Neural progenitor cell (in vitro differentiated cells): ENCODE results near the gene CMTM8. TPM values are rescaled to one million over a fixed set of nuclear protein-coding genes. Genes with fewer than 3 reads are reported as not detected.

Experiments
- DNase-seq: peaks from one replicate; pipeline ENCODE4 v3.0.0-alpha.2; 2016; ENCODE audit warnings: low spot score
- H2AFZ ChIP-seq: fragments of 200-600 bp; sonication (generic); replicated peaks from 2 replicates; pipeline ENCODE4 v1.6.1; 2016; ENCODE audit warnings: antibody characterized with exemption
- H3F3A ChIP-seq: fragments of 200-600 bp; sonication (generic); 2 replicates; pipeline ENCODE4 v1.6.1; 2016; ENCODE audit warnings: antibody characterized with exemption, low read depth
- H3K27ac ChIP-seq: fragments of 200-600 bp; sonication (generic); 2 replicates; pipeline ENCODE4 v1.5.1; 2016; ENCODE audit warnings: mild to moderate bottlenecking
- H3K27me3 ChIP-seq: fragments of 200-600 bp; sonication (generic); 2 replicates; pipeline ENCODE4 v1.6.1; 2016; ENCODE audit warnings: mild to moderate bottlenecking, moderate library complexity
- H3K36me3 ChIP-seq: fragments of 200-600 bp; sonication (generic); 2 replicates; pipeline ENCODE4 v1.5.1; 2016
- H3K4me1 ChIP-seq: fragments of 200-600 bp; sonication (generic); 2 replicates; pipeline ENCODE4 v1.6.1; 2016; ENCODE audit warnings: mixed run types
- H3K4me2 ChIP-seq: fragments of 200-600 bp; sonication (generic); 2 replicates; pipeline ENCODE4 v1.6.1; 2016
- H3K4me3 ChIP-seq: fragments of 200-600 bp; sonication (generic); 2 replicates; pipeline ENCODE4 v1.5.1; 2016
- H3K79me2 ChIP-seq: fragments of 200-600 bp; sonication (generic); 2 replicates; pipeline ENCODE4 v1.6.1; 2016; ENCODE audit warnings: low read depth
- H3K9ac ChIP-seq: fragments of 200-600 bp; sonication (generic); 2 replicates; pipeline ENCODE4 v1.6.1; 2016
- H3K9me3 ChIP-seq: fragments of 200-600 bp; sonication (generic); 2 replicates; pipeline ENCODE4 v1.5.1; 2016; ENCODE audit warnings: low read depth
- H4K20me1 ChIP-seq: fragments of 200-600 bp; sonication (generic); 2 replicates; pipeline ENCODE4 v1.6.1; 2016; ENCODE audit warnings: low read depth
- H3K27ac Mint-ChIP-seq: 3 replicates; pipeline ENCODE4 v1.8.0; 2021; ENCODE audit warnings: mixed read lengths
- H3K27me3 Mint-ChIP-seq: 2 replicates; pipeline ENCODE4 v1.8.0; 2022; ENCODE audit warnings: low read depth, mild to moderate bottlenecking, inconsistent platforms, moderate library complexity, mixed read lengths; ENCODE audit not compliant: insufficient read depth
- H3K36me3 Mint-ChIP-seq: 3 replicates; pipeline ENCODE4 v1.8.0; 2021; ENCODE audit warnings: mixed read lengths
- H3K4me1 Mint-ChIP-seq: 3 replicates; pipeline ENCODE4 v1.8.0; 2021; ENCODE audit warnings: mixed read lengths
- H3K4me3 Mint-ChIP-seq: 3 replicates; pipeline ENCODE4 v1.8.0; 2021; ENCODE audit warnings: mild to moderate bottlenecking, moderate library complexity, mixed read lengths
- H3K9me3 Mint-ChIP-seq: 3 replicates; pipeline ENCODE4 v1.8.0; 2020; ENCODE audit warnings: mixed read lengths
- EZH2 ChIP-seq: fragments of 200-600 bp; sonication (generic); IDR thresholded peaks from 2 replicates; pipeline ENCODE4 v1.6.1; 2017; ENCODE audit warnings: antibody characterized with exemption, mild to moderate bottlenecking, moderate library complexity
- EZH2phosphoT487 ChIP-seq: fragments of 200-600 bp; sonication (generic); IDR thresholded peaks from 2 replicates; pipeline ENCODE4 v1.6.1; 2017; ENCODE audit warnings: antibody characterized with exemption
- total RNA-seq: library from RNA; depleted of rRNA; stranded (reverse); fragments of >200 nt; gene quantifications from 2 replicates; pipeline ENCODE4 v1.2.3, GENCODE V29; 2015; ENCODE audit warnings: low replicate concordance
- TF ChIP-seq, protein P1 (sequence below): fragments of 200-600 bp; sonication (generic); IDR thresholded peaks from 2 replicates; pipeline ENCODE4 v1.5.1; 2017; ENCODE audit warnings: antibody characterized with exemption, mild to moderate bottlenecking

Gene CMTM8
- total RNA-seq, 1 donor from 2014 or later, result 2.1 TPM

DNA sequence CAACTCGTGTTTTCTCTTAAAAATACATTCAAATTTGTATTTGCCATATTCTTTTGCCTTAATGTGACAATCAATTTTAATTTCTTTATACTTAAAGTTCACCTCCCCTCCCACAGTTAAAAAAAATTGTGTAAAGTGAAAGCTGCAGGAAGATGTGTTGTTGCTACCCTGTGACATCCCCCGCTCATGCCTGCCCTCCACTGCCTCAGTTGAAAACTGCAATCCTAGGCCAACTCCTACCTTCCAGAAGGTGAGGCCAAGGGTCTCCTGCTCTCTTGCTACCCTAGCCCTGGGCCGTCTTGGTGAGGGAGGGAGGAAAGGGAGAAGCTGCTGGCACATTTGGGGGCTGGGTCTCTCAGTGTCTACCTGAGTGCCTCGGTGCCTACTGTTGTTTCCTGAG, 96.2 kb downstream of the CMTM8 start:
- no peak for DNase-seq
- Histone ChIP-seq H3F3A (no peaks in the 10 kb centered on the region), H3K4me3 (no peak overlapping the region)

DNA sequence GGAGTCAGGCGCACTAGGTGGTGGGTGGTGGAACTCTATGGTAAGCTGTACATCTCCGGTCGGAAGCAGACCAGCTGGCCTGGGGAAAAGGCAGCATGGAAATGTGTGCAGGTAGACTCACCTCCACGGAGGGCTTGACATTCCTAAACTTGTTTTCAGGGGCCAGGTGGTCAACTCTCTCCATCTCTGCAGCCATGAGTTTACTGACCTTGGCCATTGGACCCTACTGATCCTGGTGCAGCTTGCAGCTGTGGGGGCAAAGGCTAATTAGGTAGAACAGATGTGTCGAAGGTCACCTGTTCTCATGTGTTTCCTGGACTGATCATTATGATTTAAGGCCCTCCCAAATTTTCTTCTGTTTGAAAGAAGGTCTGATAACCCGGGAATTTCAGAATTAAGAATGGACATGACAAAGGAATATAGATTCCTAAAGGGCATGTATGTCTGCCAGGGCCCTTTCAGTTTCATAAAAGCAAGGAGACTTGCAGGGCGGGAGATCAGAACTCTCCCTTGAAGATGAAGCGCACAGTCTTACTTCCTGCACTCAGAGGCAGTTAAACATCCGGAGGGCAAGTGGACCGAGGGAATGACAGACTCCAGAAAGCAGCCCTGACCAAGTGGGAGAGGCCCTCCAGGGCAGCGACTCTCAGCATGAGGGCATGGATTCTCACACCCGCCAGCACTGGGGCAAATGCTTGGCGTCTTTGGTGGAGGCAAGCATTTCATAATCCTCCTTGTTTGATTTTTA, 97.1 kb downstream of the CMTM8 start:
- Histone ChIP-seq H3K27me3 (no peaks in the 10 kb centered on the region), H3K27ac (no peak overlapping the region), H3K9me3 (no peaks in the 10 kb centered on the region), H3K79me2 (no peaks in the 10 kb centered on the region), H3K4me1 (peaks cover 12% of the 10 kb centered on the region), H4K20me1 (no peaks in the 10 kb centered on the region), H3K9ac (no peak overlapping the region), H3K4me2 (no peak overlapping the region), H2AFZ (no peak overlapping the region), H3K36me3 (no peaks in the 10 kb centered on the region), H3F3A (no peaks in the 10 kb centered on the region), H3K4me3 (no peak overlapping the region)
- Mint-ChIP-seq H3K36me3 (no peaks in the 10 kb centered on the region), H3K27ac (no peak overlapping the region), H3K4me1 (peaks cover 23% of the 10 kb centered on the region), H3K27me3 (no peaks in the 10 kb centered on the region), H3K4me3 (peak overlapping the region; percentile 21), H3K9me3 (peaks cover 4% of the 10 kb centered on the region)
- no peak for DNase-seq
- no peak for TF ChIP-seq EZH2phosphoT487
- TF ChIP-seq EZH2, result no peak
- TF ChIP-seq, protein P1, sequence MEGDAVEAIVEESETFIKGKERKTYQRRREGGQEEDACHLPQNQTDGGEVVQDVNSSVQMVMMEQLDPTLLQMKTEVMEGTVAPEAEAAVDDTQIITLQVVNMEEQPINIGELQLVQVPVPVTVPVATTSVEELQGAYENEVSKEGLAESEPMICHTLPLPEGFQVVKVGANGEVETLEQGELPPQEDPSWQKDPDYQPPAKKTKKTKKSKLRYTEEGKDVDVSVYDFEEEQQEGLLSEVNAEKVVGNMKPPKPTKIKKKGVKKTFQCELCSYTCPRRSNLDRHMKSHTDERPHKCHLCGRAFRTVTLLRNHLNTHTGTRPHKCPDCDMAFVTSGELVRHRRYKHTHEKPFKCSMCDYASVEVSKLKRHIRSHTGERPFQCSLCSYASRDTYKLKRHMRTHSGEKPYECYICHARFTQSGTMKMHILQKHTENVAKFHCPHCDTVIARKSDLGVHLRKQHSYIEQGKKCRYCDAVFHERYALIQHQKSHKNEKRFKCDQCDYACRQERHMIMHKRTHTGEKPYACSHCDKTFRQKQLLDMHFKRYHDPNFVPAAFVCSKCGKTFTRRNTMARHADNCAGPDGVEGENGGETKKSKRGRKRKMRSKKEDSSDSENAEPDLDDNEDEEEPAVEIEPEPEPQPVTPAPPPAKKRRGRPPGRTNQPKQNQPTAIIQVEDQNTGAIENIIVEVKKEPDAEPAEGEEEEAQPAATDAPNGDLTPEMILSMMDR, result no peak

More for the DNA sequence above, 96.2 kb downstream of the CMTM8 start:
- Mint-ChIP-seq H3K27me3 (no peaks in the 10 kb centered on the region), H3K4me1 (peaks cover 23% of the 10 kb centered on the region), H3K36me3 (peaks cover 2% of the 10 kb centered on the region), H3K27ac (no peak overlapping the region), H3K4me3 (no peak overlapping the region), H3K9me3 (peaks cover 6% of the 10 kb centered on the region)
- H3K9ac ChIP-seq, result no peak overlapping the region
- H4K20me1 ChIP-seq, result no peaks in the 10 kb centered on the region
- no peaks in the 10 kb centered on the region for H3K9me3 ChIP-seq
- no peaks in the 10 kb centered on the region for H3K27me3 ChIP-seq
- TF ChIP-seq EZH2, result no peak
- TF ChIP-seq EZH2phosphoT487, result no peak
- TF ChIP-seq, protein P1, result peak; percentile 55
- peaks cover 12% of the 10 kb centered on the region for H3K4me1 ChIP-seq
- H3K36me3 ChIP-seq, result no peaks in the 10 kb centered on the region
- H3K79me2 ChIP-seq, result no peaks in the 10 kb centered on the region
- H2AFZ ChIP-seq, result no peak overlapping the region
- H3K27ac ChIP-seq, result no peak overlapping the region
- H3K4me2 ChIP-seq, result no peak overlapping the region

DNA sequence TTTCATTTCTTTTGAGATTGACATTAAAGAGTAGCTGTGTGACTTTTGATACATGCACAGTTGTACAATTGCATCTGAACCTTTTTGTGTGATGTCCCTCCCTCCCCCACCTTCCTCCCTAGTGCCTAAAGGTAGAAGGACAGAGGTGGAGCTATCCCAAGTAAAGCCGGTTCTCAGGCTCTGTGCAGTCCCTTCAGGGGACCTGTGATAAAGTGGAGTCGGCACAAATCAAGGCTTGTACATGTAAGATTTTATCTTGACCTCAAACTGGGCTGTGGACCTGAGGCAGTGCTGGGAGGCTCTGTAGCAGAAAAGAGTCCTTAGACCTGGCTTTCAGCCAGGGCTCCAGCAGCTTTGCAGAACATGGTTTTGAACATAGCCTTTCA, 97.6 kb downstream of the CMTM8 start:
- Histone ChIP-seq H3F3A (no peaks in the 10 kb centered on the region), H3K4me3 (no peak overlapping the region), H3K27ac (no peak overlapping the region), H3K4me1 (peaks cover 12% of the 10 kb centered on the region), H3K36me3 (no peaks in the 10 kb centered on the region), H4K20me1 (no peaks in the 10 kb centered on the region), H3K27me3 (no peaks in the 10 kb centered on the region), H2AFZ (no peak overlapping the region), H3K4me2 (no peak overlapping the region), H3K79me2 (no peaks in the 10 kb centered on the region), H3K9ac (no peak overlapping the region), H3K9me3 (no peaks in the 10 kb centered on the region)
- Mint-ChIP-seq H3K9me3 (no peaks in the 10 kb centered on the region), H3K27ac (no peak overlapping the region), H3K36me3 (no peaks in the 10 kb centered on the region), H3K4me1 (peaks cover 23% of the 10 kb centered on the region), H3K4me3 (no peak overlapping the region), H3K27me3 (no peaks in the 10 kb centered on the region)
- no peak for DNase-seq
- TF ChIP-seq EZH2phosphoT487, result no peak
- TF ChIP-seq, protein P1, result no peak
